Kidney epithelial cell (primary cell): ENCODE data around the gene COLEC12. TPM values are rescaled to one million over a fixed set of nuclear protein-coding genes. Genes with fewer than 3 reads are reported as not detected.

Experiments
- DNase-seq: peaks from one replicate; pipeline ENCODE4 v3.0.0-alpha.2; 2010; ENCODE audit warnings: low read depth
- H3K27me3 ChIP-seq: 2 replicates; pipeline ENCODE4 v1.6.0; 2011; ENCODE audit warnings: low read length; ENCODE audit not compliant: control insufficient read depth, insufficient read depth
- H3K36me3 ChIP-seq: 2 replicates; pipeline ENCODE4 v1.5.1; 2011; ENCODE audit warnings: low read length; ENCODE audit not compliant: control insufficient read depth, insufficient read depth
- H3K4me3 ChIP-seq: 2 replicates; pipeline ENCODE4 v1.5.1; 2011; ENCODE audit warnings: low read depth, mild to moderate bottlenecking, control low read depth, low read length
- CTCF ChIP-seq: IDR thresholded peaks from 2 replicates; pipeline ENCODE4 v1.5.1; 2011; ENCODE audit warnings: mild to moderate bottlenecking, moderate library complexity, low read length, control low read depth, inconsistent platforms; ENCODE audit not compliant: insufficient read depth, poor library complexity, severe bottlenecking
- total RNA-seq: library from RNA; depleted of rRNA; stranded (reverse); fragments of >200 nt; gene quantifications from 2 replicates; pipeline ENCODE4 v1.2.3, GENCODE V29; 2015

The COLEC12 gene
- total RNA-seq, 1 donor from 2014 or later: 1.2 TPM

DNA sequence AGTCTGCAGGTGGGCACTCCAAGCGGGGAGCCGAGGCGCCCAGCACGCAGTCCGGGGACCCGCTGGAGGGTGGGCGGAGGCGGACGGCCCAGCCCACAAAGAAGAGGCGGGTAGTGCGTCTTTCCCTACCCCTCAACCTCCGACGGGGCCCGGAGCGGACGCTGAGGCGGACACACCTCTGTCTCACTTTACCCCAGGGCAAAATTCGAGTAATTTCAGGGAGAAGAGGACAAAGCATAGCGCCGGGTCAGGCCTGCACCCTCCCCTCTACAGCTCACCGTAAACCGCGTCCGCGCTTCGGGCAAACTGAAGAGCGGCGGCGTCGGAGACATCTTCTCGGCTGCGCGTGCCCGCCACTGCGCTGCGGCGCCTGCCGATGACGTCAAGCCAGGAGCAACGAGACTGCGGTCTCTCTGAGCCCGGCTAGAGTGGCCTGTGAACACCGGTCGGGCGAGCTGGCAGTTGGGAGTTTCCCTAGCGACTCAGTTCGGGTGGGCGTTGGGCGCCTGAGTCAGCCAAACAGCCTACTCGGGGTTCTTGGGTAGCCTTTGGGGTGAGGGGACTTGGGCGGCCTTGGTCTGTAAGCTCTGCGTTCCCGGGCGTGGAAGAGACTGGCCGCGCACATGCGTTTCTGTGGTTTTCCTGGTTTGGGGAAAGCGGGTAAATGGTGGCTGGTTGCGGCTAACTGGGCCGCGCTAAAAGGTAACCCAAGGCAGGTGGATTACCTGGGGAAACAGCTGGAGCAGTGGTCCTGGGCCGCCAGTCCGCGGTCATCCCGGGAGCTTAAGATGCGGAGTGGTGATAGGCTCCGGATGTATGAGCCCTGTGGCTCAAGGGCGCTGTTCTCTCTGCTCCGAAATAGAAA, 232.6 kb downstream of the COLEC12 start, which contains the start of gene THOC1:
Gene THOC1 (minus strand): TSS at position 360 of the 865 bp plus-strand sequence. CDS start 28 bp downstream, at position 332.
- Histone ChIP-seq H3K4me3 (peak within 1 kb of the TSS; percentile 81), H3K36me3 (no peaks in the 10 kb centered on the region), H3K27me3 (no peaks in the 10 kb centered on the region)
- TF ChIP-seq CTCF: no peak
- peak; percentile 69 for DNase-seq

DNA sequence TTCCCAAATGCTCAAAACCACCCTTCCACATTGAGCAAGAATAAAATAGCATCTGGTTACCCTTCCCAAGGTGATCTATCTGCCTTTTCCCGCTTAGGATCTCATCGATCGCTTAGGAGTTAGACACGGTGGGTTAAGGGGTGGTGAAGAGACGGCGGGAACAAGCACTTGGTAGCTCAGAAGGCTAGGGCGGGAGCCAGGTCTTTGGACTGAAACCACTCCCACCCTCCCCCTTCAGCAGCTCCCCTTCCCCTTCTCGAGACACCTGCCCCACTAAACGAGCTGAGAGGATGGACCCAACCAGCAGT, 233.2 kb downstream of the COLEC12 start:
- no peaks in the 10 kb centered on the region for H3K27me3 ChIP-seq
- no peak for DNase-seq
- peak overlapping the region; percentile 81 for H3K4me3 ChIP-seq
- no peak for TF ChIP-seq CTCF
- H3K36me3 ChIP-seq: no peaks in the 10 kb centered on the region

Other genes starting within 250 kb of the COLEC12 start
- 28.2 and 28.7 TPM in 2 replicates for gene THOC1, start 232.7 kb downstream of the COLEC12 start, total RNA-seq
- not detected in 2 replicates for gene CETN1, start 79.7 kb upstream of the COLEC12 start, total RNA-seq
- 0.07 and 0.21 TPM in 2 replicates for gene CLUL1, start 96.3 kb upstream of the COLEC12 start, total RNA-seq
- 22.1 and 22.7 TPM in 2 replicates for gene TYMS, start 157.0 kb upstream of the COLEC12 start, total RNA-seq
- 29.7 and 31.9 TPM in 2 replicates for gene ENOSF1, start 211.9 kb upstream of the COLEC12 start, total RNA-seq